ENCODE measurements around the gene FTHL17.

Gene FTHL17

GRCh38 chrX:31060016-31060415 lies 11.8 kb downstream of the FTHL17 start:
- Histone ChIP-seq H3K4me1 (ENCODE audit: control insufficient read depth in 1 of 2, insufficient read depth in 2 of 2, low read length in 2 of 2) (no peaks in the 10 kb centered on the region), H3K36me3 (ENCODE audit: control insufficient read depth in 1 of 2, insufficient read depth in 2 of 2, low read length in 2 of 2) (no peaks in the 10 kb centered on the region)
- WGBS (ENCODE audit: extremely low coverage, insufficient coverage, insufficient read length): no CpG with 5 or more reads among the region's 4 CpGs

GRCh38 chrX:31058284-31058683 lies 13.6 kb downstream of the FTHL17 start:
- Histone ChIP-seq H3K36me3 (ENCODE audit: control insufficient read depth in 1 of 2, insufficient read depth in 2 of 2, low read length in 2 of 2) (no peaks in the 10 kb centered on the region), H4K12ac (ENCODE audit: low read depth, low read length) (no peak overlapping the region), H3K4me3 (ENCODE audit: low read depth, low read length) (no peak overlapping the region), H3K9ac (ENCODE audit: low read length) (no peak overlapping the region), H3K4me2 (ENCODE audit: low read length) (no peak overlapping the region), H3K23ac (ENCODE audit: low read length) (no peak overlapping the region), H3K14ac (ENCODE audit: low read length) (no peak overlapping the region), H3K4me1 (ENCODE audit: control insufficient read depth in 1 of 2, insufficient read depth in 2 of 2, low read length in 2 of 2) (no peaks in the 10 kb centered on the region), H3K79me1 (ENCODE audit: low read length) (no peaks in the 10 kb centered on the region), H3K4ac (ENCODE audit: low read depth, low read length) (no peak overlapping the region), H2AFZ (ENCODE audit: insufficient read depth, low read length, poor library complexity) (no peak overlapping the region), H2BK120ac (ENCODE audit: insufficient read depth, low read length, poor library complexity) (no peak overlapping the region), H3K27ac (ENCODE audit: low read depth, low read length) (no peak overlapping the region), H4K91ac (ENCODE audit: low read depth, low read length) (no peak overlapping the region), H2AK5ac (ENCODE audit: low read length) (no peak overlapping the region), H3K9me3 (ENCODE audit: insufficient read depth, low read depth, low read length) (no peaks in the 10 kb centered on the region), H2BK12ac (ENCODE audit: low read length) (no peak overlapping the region), H3K27me3 (ENCODE audit: insufficient read depth, low read length) (no peaks in the 10 kb centered on the region), H2BK5ac (ENCODE audit: low read depth, low read length, poor library complexity) (no peak overlapping the region), H4K8ac (ENCODE audit: low read depth, low read length) (no peak overlapping the region), H3K18ac (ENCODE audit: low read length) (no peak overlapping the region), H3K79me2 (ENCODE audit: control insufficient read depth, insufficient read depth, low read length, poor library complexity) (no peaks in the 10 kb centered on the region)
- DNase-seq: no peak
- no CpG with 5 or more reads among the region's 7 CpGs for WGBS (ENCODE audit: extremely low coverage, insufficient coverage, insufficient read length)

More at GRCh38 chrX:31060016-31060415, 11.8 kb downstream of the FTHL17 start:
- Histone ChIP-seq H2BK5ac (ENCODE audit: low read depth, low read length, poor library complexity) (no peak overlapping the region), H3K18ac (ENCODE audit: low read length) (no peak overlapping the region), H3K79me2 (ENCODE audit: control insufficient read depth, insufficient read depth, low read length, poor library complexity) (no peaks in the 10 kb centered on the region), H3K4me3 (ENCODE audit: low read depth, low read length) (no peak overlapping the region), H3K4ac (ENCODE audit: low read depth, low read length) (no peak overlapping the region), H2BK12ac (ENCODE audit: low read length) (no peak overlapping the region), H3K79me1 (ENCODE audit: low read length) (no peaks in the 10 kb centered on the region), H4K12ac (ENCODE audit: low read depth, low read length) (no peak overlapping the region), H2AFZ (ENCODE audit: insufficient read depth, low read length, poor library complexity) (no peak overlapping the region), H3K9ac (ENCODE audit: low read length) (no peak overlapping the region), H4K91ac (ENCODE audit: low read depth, low read length) (no peak overlapping the region), H3K23ac (ENCODE audit: low read length) (no peak overlapping the region), H3K9me3 (ENCODE audit: insufficient read depth, low read depth, low read length) (no peaks in the 10 kb centered on the region), H3K27me3 (ENCODE audit: insufficient read depth, low read length) (no peaks in the 10 kb centered on the region), H4K8ac (ENCODE audit: low read depth, low read length) (no peak overlapping the region), H2AK5ac (ENCODE audit: low read length) (no peak overlapping the region), H3K14ac (ENCODE audit: low read length) (no peak overlapping the region), H2BK120ac (ENCODE audit: insufficient read depth, low read length, poor library complexity) (no peak overlapping the region), H3K27ac (ENCODE audit: low read depth, low read length) (no peak overlapping the region), H3K4me2 (ENCODE audit: low read length) (no peak overlapping the region)
- DNase-seq: no peak

- Histone ChIP-seq H2BK120ac (ENCODE audit: insufficient read depth, low read length, poor library complexity) (no peak overlapping the region), H4K91ac (ENCODE audit: low read depth, low read length) (no peak overlapping the region), H3K79me1 (ENCODE audit: low read length) (no peaks in the 10 kb centered on the region), H3K4me1 (ENCODE audit: control insufficient read depth in 1 of 2, insufficient read depth in 2 of 2, low read length in 2 of 2) (no peaks in the 10 kb centered on the region), H3K23ac (ENCODE audit: low read length) (no peak overlapping the region), H3K9ac (ENCODE audit: low read length) (no peak overlapping the region), H2BK12ac (ENCODE audit: low read length) (no peak overlapping the region), H3K9me3 (ENCODE audit: insufficient read depth, low read depth, low read length) (no peaks in the 10 kb centered on the region), H2AK5ac (ENCODE audit: low read length) (no peak overlapping the region), H3K4me2 (ENCODE audit: low read length) (no peak overlapping the region), H3K79me2 (ENCODE audit: control insufficient read depth, insufficient read depth, low read length, poor library complexity) (no peaks in the 10 kb centered on the region), H3K4ac (ENCODE audit: low read depth, low read length) (no peak overlapping the region), H3K18ac (ENCODE audit: low read length) (no peak overlapping the region), H4K8ac (ENCODE audit: low read depth, low read length) (no peak overlapping the region), H3K36me3 (ENCODE audit: control insufficient read depth in 1 of 2, insufficient read depth in 2 of 2, low read length in 2 of 2) (no peaks in the 10 kb centered on the region), H2AFZ (ENCODE audit: insufficient read depth, low read length, poor library complexity) (no peak overlapping the region), H3K27me3 (ENCODE audit: insufficient read depth, low read length) (no peaks in the 10 kb centered on the region), H3K14ac (ENCODE audit: low read length) (no peak overlapping the region), H4K12ac (ENCODE audit: low read depth, low read length) (no peak overlapping the region), H3K27ac (ENCODE audit: low read depth, low read length) (no peak overlapping the region), H2BK5ac (ENCODE audit: low read depth, low read length, poor library complexity) (no peak overlapping the region), H3K4me3 (ENCODE audit: low read depth, low read length) (no peak overlapping the region)
- no peak for DNase-seq
- WGBS (ENCODE audit: extremely low coverage, insufficient coverage, insufficient read length): 100% methylated on average over 1 of the region's 4 CpGs
Observed at GRCh38 chrX:31057691-31058090, 14.2 kb downstream of the FTHL17 start.

GRCh38 chrX:31057291-31057690 lies 14.6 kb downstream of the FTHL17 start:
- H3K4ac ChIP-seq (ENCODE audit: low read depth, low read length): no peak overlapping the region
- no peaks in the 10 kb centered on the region for H3K4me1 ChIP-seq (ENCODE audit: control insufficient read depth in 1 of 2, insufficient read depth in 2 of 2, low read length in 2 of 2)
- H2BK5ac ChIP-seq (ENCODE audit: low read depth, low read length, poor library complexity): no peak overlapping the region
- no peaks in the 10 kb centered on the region for H3K79me1 ChIP-seq (ENCODE audit: low read length)
- no peak overlapping the region for H3K18ac ChIP-seq (ENCODE audit: low read length)
- H2AK5ac ChIP-seq (ENCODE audit: low read length): no peak overlapping the region
- DNase-seq: no peak
- H2BK120ac ChIP-seq (ENCODE audit: insufficient read depth, low read length, poor library complexity): no peak overlapping the region
- no peaks in the 10 kb centered on the region for H3K79me2 ChIP-seq (ENCODE audit: control insufficient read depth, insufficient read depth, low read length, poor library complexity)
- no peak overlapping the region for H4K12ac ChIP-seq (ENCODE audit: low read depth, low read length)
- H3K9me3 ChIP-seq (ENCODE audit: insufficient read depth, low read depth, low read length): no peaks in the 10 kb centered on the region
- H3K14ac ChIP-seq (ENCODE audit: low read length): no peak overlapping the region
- no peak overlapping the region for H4K8ac ChIP-seq (ENCODE audit: low read depth, low read length)
- H3K36me3 ChIP-seq (ENCODE audit: control insufficient read depth in 1 of 2, insufficient read depth in 2 of 2, low read length in 2 of 2): no peaks in the 10 kb centered on the region
- H3K9ac ChIP-seq (ENCODE audit: low read length): no peak overlapping the region
- no peaks in the 10 kb centered on the region for H3K27me3 ChIP-seq (ENCODE audit: insufficient read depth, low read length)
- no peak overlapping the region for H3K27ac ChIP-seq (ENCODE audit: low read depth, low read length)
- no peak overlapping the region for H2BK12ac ChIP-seq (ENCODE audit: low read length)
- H3K4me3 ChIP-seq (ENCODE audit: low read depth, low read length): no peak overlapping the region
- no peak overlapping the region for H4K91ac ChIP-seq (ENCODE audit: low read depth, low read length)
- no peak overlapping the region for H3K4me2 ChIP-seq (ENCODE audit: low read length)
- H2AFZ ChIP-seq (ENCODE audit: insufficient read depth, low read length, poor library complexity): no peak overlapping the region
- WGBS (ENCODE audit: extremely low coverage, insufficient coverage, insufficient read length): no CpG with 5 or more reads among the region's 3 CpGs
- H3K23ac ChIP-seq (ENCODE audit: low read length): no peak overlapping the region

Measured in trophoblast cell (in vitro differentiated cells and primary cell).